Osteocyte (in vitro differentiated cells): ENCODE results near the gene CPA3. TPM values are rescaled to one million over a fixed set of nuclear protein-coding genes. Genes with fewer than 3 reads are reported as not detected.

Source experiments
- DNase-seq: peaks from one replicate; pipeline ENCODE4 v3.0.0; 2021; ENCODE audit warnings: mixed read lengths; ENCODE audit not compliant: unreplicated experiment; ENCODE audit errors: extremely low spot score
- H3K27ac Mint-ChIP-seq: one replicate; pipeline ENCODE4 v1.8.0; 2021; ENCODE audit warnings: mild to moderate bottlenecking, mixed read lengths; ENCODE audit not compliant: unreplicated experiment
- H3K27me3 Mint-ChIP-seq: one replicate; pipeline ENCODE4 v1.8.0; 2021; ENCODE audit warnings: mixed read lengths; ENCODE audit not compliant: unreplicated experiment
- H3K36me3 Mint-ChIP-seq: one replicate; pipeline ENCODE4 v1.8.0; 2021; ENCODE audit warnings: mixed read lengths; ENCODE audit not compliant: unreplicated experiment
- H3K4me1 Mint-ChIP-seq: one replicate; pipeline ENCODE4 v1.8.0; 2021; ENCODE audit warnings: mixed read lengths; ENCODE audit not compliant: unreplicated experiment
- H3K4me3 Mint-ChIP-seq: one replicate; pipeline ENCODE4 v1.8.0; 2021; ENCODE audit warnings: mild to moderate bottlenecking, moderate library complexity, mixed read lengths; ENCODE audit not compliant: unreplicated experiment
- H3K9me3 Mint-ChIP-seq: one replicate; pipeline ENCODE4 v1.8.0; 2021; ENCODE audit warnings: mixed read lengths; ENCODE audit not compliant: unreplicated experiment
- total RNA-seq: library from RNA; stranded (reverse); gene quantifications from 2 replicates; pipeline ENCODE4 v1.2.1, GENCODE V29; 2021
- TF ChIP-seq, protein P1 (sequence below): fragments of 200-600 bp; sonication (generic); IDR thresholded peaks from 2 replicates; pipeline ENCODE4 v1.5.0; 2021; ENCODE audit warnings: antibody characterized with exemption, mild to moderate bottlenecking, moderate library complexity

CPA3 gene
- total RNA-seq, 1 donor from 2014 or later = not detected

DNA sequence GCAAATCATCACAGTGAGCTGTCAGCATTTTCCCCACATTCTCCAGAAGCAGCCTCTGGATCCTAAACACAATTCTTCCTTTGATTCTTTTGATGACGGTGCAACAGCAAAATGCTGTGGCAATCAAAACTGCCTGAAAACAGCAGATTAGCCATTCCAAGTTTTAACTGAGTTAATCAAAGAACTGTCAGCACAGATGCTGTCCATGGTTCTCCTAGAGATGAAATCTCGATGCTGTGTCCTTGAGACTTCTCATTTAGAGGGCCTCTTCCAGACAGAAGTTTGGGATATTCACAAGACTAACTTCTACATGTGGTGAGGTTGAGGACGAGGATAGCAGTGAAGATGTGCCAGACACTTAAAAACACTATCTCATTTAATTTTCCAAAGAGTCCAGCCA lies 75.9 kb downstream of the CPA3 start:
- no peaks in the 10 kb centered on the region for H3K36me3 Mint-ChIP-seq

DNA sequence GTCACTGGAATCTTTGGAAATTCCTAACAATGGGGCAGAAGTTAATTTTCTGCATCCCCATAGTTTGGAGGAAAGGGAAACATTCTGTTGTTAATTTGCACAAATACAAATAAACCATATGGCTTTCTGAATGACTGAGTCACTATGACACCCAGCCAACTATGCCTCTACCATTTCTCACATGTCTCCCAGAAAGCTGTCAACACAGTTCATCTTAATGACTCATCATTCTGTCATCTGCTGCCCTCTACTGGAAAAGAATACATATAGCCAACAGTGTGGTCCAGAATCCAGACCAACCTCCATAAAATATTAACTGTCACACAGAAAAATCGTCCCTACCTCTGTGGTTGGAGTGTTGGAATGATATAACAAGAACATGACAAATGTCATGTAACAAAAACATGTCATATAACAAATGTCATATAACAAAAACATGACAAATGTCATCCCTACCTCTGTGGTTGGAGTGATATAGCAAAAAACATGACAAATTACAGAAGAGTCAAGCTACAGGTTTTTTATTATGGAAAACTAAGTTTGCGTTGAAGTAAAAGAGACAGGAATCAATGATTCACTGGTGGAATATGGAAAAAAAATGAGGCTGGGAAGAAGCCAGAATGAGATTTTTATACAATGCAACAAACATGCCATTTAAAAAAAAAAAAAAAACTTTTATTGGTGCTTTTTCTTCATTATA lies 78.6 kb downstream of the CPA3 start:
- TF ChIP-seq, protein P1, sequence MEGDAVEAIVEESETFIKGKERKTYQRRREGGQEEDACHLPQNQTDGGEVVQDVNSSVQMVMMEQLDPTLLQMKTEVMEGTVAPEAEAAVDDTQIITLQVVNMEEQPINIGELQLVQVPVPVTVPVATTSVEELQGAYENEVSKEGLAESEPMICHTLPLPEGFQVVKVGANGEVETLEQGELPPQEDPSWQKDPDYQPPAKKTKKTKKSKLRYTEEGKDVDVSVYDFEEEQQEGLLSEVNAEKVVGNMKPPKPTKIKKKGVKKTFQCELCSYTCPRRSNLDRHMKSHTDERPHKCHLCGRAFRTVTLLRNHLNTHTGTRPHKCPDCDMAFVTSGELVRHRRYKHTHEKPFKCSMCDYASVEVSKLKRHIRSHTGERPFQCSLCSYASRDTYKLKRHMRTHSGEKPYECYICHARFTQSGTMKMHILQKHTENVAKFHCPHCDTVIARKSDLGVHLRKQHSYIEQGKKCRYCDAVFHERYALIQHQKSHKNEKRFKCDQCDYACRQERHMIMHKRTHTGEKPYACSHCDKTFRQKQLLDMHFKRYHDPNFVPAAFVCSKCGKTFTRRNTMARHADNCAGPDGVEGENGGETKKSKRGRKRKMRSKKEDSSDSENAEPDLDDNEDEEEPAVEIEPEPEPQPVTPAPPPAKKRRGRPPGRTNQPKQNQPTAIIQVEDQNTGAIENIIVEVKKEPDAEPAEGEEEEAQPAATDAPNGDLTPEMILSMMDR = peak; percentile 86
- Mint-ChIP-seq H3K27ac (no peak overlapping the region), H3K4me3 (no peak overlapping the region), H3K4me1 (peaks cover 2% of the 10 kb centered on the region), H3K36me3 (no peaks in the 10 kb centered on the region), H3K9me3 (no peaks in the 10 kb centered on the region), H3K27me3 (peaks cover 16% of the 10 kb centered on the region)
- DNase-seq = no peak

More for the DNA sequence above, 75.9 kb downstream of the CPA3 start:
- no peak overlapping the region for H3K4me3 Mint-ChIP-seq
- no peaks in the 10 kb centered on the region for H3K9me3 Mint-ChIP-seq
- TF ChIP-seq, protein P1 = no peak
- no peak for DNase-seq
- H3K4me1 Mint-ChIP-seq = peaks cover 8% of the 10 kb centered on the region
- no peak overlapping the region for H3K27ac Mint-ChIP-seq
- H3K27me3 Mint-ChIP-seq = peaks cover 32% of the 10 kb centered on the region

DNA sequence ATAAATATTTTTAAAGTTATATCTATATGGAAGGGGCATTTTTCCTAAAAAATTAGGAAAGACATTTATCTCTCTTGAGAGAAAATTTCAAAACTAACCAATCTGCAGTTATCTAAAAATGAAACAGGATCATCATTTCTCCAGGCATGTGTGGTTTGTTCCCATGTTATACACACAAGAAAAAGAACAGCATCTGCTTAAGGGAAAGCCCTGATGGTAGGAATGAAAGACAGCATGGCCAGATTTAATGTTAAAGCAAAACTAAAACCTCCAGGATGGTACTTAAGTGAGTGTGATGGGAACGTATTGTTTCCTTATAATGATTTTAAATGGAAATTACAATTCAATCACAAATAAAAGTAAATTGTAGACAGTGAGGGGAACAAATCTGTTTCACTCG lies 80.0 kb downstream of the CPA3 start:
- H3K4me1 Mint-ChIP-seq = peaks cover 2% of the 10 kb centered on the region
- no peaks in the 10 kb centered on the region for H3K9me3 Mint-ChIP-seq
- H3K4me3 Mint-ChIP-seq = no peak overlapping the region
- H3K27ac Mint-ChIP-seq = no peak overlapping the region
- peaks cover 5% of the 10 kb centered on the region for H3K27me3 Mint-ChIP-seq
- TF ChIP-seq, protein P1 = no peak
- DNase-seq = no peak
- no peaks in the 10 kb centered on the region for H3K36me3 Mint-ChIP-seq

Other genes starting within 250 kb of the CPA3 start
- 2.0 and 2.1 TPM in 2 replicates for gene AGTR1, start 167.4 kb upstream of the CPA3 start, total RNA-seq
- not detected in 2 replicates for gene CPB1, start 37.5 kb upstream of the CPA3 start, total RNA-seq
- 43.0 and 46.8 TPM in 2 replicates for gene GYG1, start 126.2 kb downstream of the CPA3 start, total RNA-seq
- gene HLTF, start 221.2 kb downstream of the CPA3 start, total RNA-seq = 29.2 and 34.6 TPM in 2 replicates